GM23338 (cell line): ENCODE data around the gene NTMT1. TPM values are rescaled to one million over a fixed set of nuclear protein-coding genes. Genes with fewer than 3 reads are reported as not detected.

Experiments used
- ATAC-seq: fragments of 200-7000 bp; cut with Tn5 transposase; 3 replicates; pipeline ENCODE4 v1.9.1; 2020
- DNase-seq: peaks from one replicate; pipeline ENCODE4 v3.0.0-alpha.2; 2015; ENCODE audit warnings: low spot score
- H2AFZ ChIP-seq: fragments of 200-600 bp; sonication (generic); 2 replicates; pipeline ENCODE4 v1.8.0; 2016; ENCODE audit warnings: antibody characterized with exemption, mild to moderate bottlenecking, moderate library complexity
- H3F3A ChIP-seq: fragments of 200-600 bp; sonication (generic); replicated peaks from 2 replicates; pipeline ENCODE4 v1.8.0; 2017; ENCODE audit warnings: antibody characterized with exemption, mixed run types, low read depth
- H3K27ac ChIP-seq: fragments of 200-600 bp; sonication (generic); 2 replicates; pipeline ENCODE4 v1.6.1; 2016; ENCODE audit warnings: low read depth
- H3K27me3 ChIP-seq: fragments of 200-600 bp; sonication (generic); 2 replicates; pipeline ENCODE4 v1.8.0; 2016; ENCODE audit warnings: mild to moderate bottlenecking, mixed run types, moderate library complexity; ENCODE audit not compliant: insufficient read depth
- H3K36me3 ChIP-seq: fragments of 200-600 bp; sonication (generic); 2 replicates; pipeline ENCODE4 v1.8.0; 2016; ENCODE audit warnings: mild to moderate bottlenecking; ENCODE audit not compliant: insufficient read depth
- H3K4me1 ChIP-seq: fragments of 200-600 bp; sonication (generic); 2 replicates; pipeline ENCODE4 v1.8.0; 2016; ENCODE audit warnings: mild to moderate bottlenecking, moderate library complexity; ENCODE audit not compliant: insufficient read depth
- H3K4me2 ChIP-seq: fragments of 200-600 bp; sonication (generic); 2 replicates; pipeline ENCODE4 v1.7.1; 2017; ENCODE audit warnings: mixed run types
- H3K4me3 ChIP-seq: fragments of 200-600 bp; sonication (generic); 2 replicates; pipeline ENCODE4 v1.6.1; 2016; ENCODE audit warnings: mixed run types
- H3K79me2 ChIP-seq: fragments of 200-600 bp; sonication (generic); replicated peaks from 2 replicates; pipeline ENCODE4 v1.8.0; 2017; ENCODE audit warnings: mild to moderate bottlenecking; ENCODE audit not compliant: insufficient read depth
- H3K9me2 ChIP-seq: fragments of 200-600 bp; sonication (generic); 2 replicates; pipeline ENCODE4 v1.8.0; 2017; ENCODE audit not compliant: insufficient read depth
- H4K20me1 ChIP-seq: fragments of 200-600 bp; sonication (generic); replicated peaks from 2 replicates; pipeline ENCODE4 v1.8.0; 2017; ENCODE audit warnings: mild to moderate bottlenecking; ENCODE audit not compliant: insufficient read depth
- H3K27ac Mint-ChIP-seq: 2 replicates; pipeline ENCODE4 v1.8.0; 2020; ENCODE audit warnings: inconsistent platforms, mild to moderate bottlenecking, moderate library complexity, mixed read lengths
- H3K27me3 Mint-ChIP-seq: 3 replicates; pipeline ENCODE4 v1.8.0; 2022; ENCODE audit warnings: low read depth, mild to moderate bottlenecking, moderate library complexity, mixed read lengths, inconsistent platforms; ENCODE audit not compliant: insufficient read depth, poor library complexity
- H3K36me3 Mint-ChIP-seq: 3 replicates; pipeline ENCODE4 v1.8.0; 2021; ENCODE audit warnings: low read depth, mild to moderate bottlenecking, inconsistent platforms, moderate library complexity, mixed read lengths
- H3K4me1 Mint-ChIP-seq: 3 replicates; pipeline ENCODE4 v1.8.0; 2020; ENCODE audit warnings: mild to moderate bottlenecking, inconsistent platforms, mixed read lengths
- H3K4me3 Mint-ChIP-seq: 3 replicates; pipeline ENCODE4 v1.8.0; 2021; ENCODE audit warnings: moderate library complexity, mild to moderate bottlenecking, inconsistent platforms, mixed read lengths
- H3K9me3 Mint-ChIP-seq: 3 replicates; pipeline ENCODE4 v1.8.0; 2020; ENCODE audit warnings: moderate library complexity, mild to moderate bottlenecking, inconsistent platforms, mixed read lengths
- CREB1 ChIP-seq: fragments of 250-450 bp; sonication (Bioruptor Pico); IDR thresholded peaks from 2 replicates; pipeline ENCODE4 v1.5.0; 2020; ENCODE audit warnings: low read depth, mild to moderate bottlenecking, moderate library complexity
- EZH2 ChIP-seq: fragments of 200-600 bp; sonication (generic); IDR thresholded peaks from one replicate; pipeline ENCODE4 v1.8.0; 2017; ENCODE audit warnings: antibody characterized with exemption, mild to moderate bottlenecking, low read depth; ENCODE audit not compliant: unreplicated experiment
- EZH2phosphoT487 ChIP-seq: fragments of 200-600 bp; sonication (generic); IDR thresholded peaks from one replicate; pipeline ENCODE4 v1.8.1; 2018; ENCODE audit warnings: antibody characterized with exemption; ENCODE audit not compliant: unreplicated experiment
- JUNB ChIP-seq: IDR thresholded peaks from one replicate; pipeline ENCODE4 v1.6.1; 2016; ENCODE audit warnings: antibody characterized with exemption; ENCODE audit not compliant: unreplicated experiment
- NANOG ChIP-seq: IDR thresholded peaks from 2 replicates; pipeline ENCODE4 v1.6.1; 2016; ENCODE audit warnings: antibody characterized with exemption, borderline replicate concordance
- POLR2AphosphoS5 ChIP-seq: IDR thresholded peaks from 2 replicates; pipeline ENCODE4 v1.6.1; 2016; ENCODE audit warnings: antibody characterized with exemption, low read depth
- STAT1 ChIP-seq: IDR thresholded peaks from one replicate; pipeline ENCODE4 v1.6.1; 2016; ENCODE audit warnings: antibody characterized with exemption; ENCODE audit not compliant: unreplicated experiment
- ZNF114 ChIP-seq: fragments of 250-450 bp; sonication (Bioruptor Pico); IDR thresholded peaks from 2 replicates; pipeline ENCODE4 v1.5.0; 2020; ENCODE audit warnings: mild to moderate bottlenecking, moderate library complexity
- ZNF331 ChIP-seq: fragments of 250-450 bp; sonication (Bioruptor Pico); IDR thresholded peaks from 2 replicates; pipeline ENCODE4 v1.5.0; 2020; ENCODE audit warnings: low read depth, mild to moderate bottlenecking, moderate library complexity
- polyA plus RNA-seq: library from polyadenylated mRNA; unstranded; fragments of >200 nt; fragmentation: Nextera tagmentation; extraction: Ambion mirVana; gene quantifications from 2 replicates; pipeline ENCODE4 v1.2.1, GENCODE V29; 2016
- total RNA-seq: library from RNA; depleted of rRNA; stranded (reverse); fragments of >200 nt; shearing (Covaris generic); gene quantifications from 2 replicates; pipeline ENCODE4 v1.2.3, GENCODE V29; 2014
- TF ChIP-seq, protein P1 (sequence below): IDR thresholded peaks from 2 replicates; pipeline ENCODE4 v1.6.1; 2016; ENCODE audit warnings: antibody characterized with exemption
- TF ChIP-seq, protein P2 (sequence below), 2 experiments: fragments of 200-600 bp in 1 of 2; sonication (generic) in 1 of 2; conservative IDR thresholded peaks; 2 replicates each; pipeline versions ENCODE4 v1.5.1 to v1.6.1; 2016 to 2017; ENCODE audit warnings: antibody characterized with exemption in 2 of 2, low read depth in 2 of 2, mild to moderate bottlenecking in 2 of 2, moderate library complexity in 1 of 2
- TF ChIP-seq, protein P3 (sequence below): fragments of 250-450 bp; sonication (Bioruptor Pico); IDR thresholded peaks from 2 replicates; pipeline ENCODE4 v1.5.0; 2020; ENCODE audit warnings: mild to moderate bottlenecking, moderate library complexity
- TF ChIP-seq, protein P4 (sequence below): IDR thresholded peaks from one replicate; pipeline ENCODE4 v1.6.1; 2018; ENCODE audit warnings: antibody characterized with exemption; ENCODE audit not compliant: unreplicated experiment

Gene NTMT1
- total and polyA plus RNA-seq, 2 experiments from 2014 or later = 59.4 to 108 TPM

DNA sequence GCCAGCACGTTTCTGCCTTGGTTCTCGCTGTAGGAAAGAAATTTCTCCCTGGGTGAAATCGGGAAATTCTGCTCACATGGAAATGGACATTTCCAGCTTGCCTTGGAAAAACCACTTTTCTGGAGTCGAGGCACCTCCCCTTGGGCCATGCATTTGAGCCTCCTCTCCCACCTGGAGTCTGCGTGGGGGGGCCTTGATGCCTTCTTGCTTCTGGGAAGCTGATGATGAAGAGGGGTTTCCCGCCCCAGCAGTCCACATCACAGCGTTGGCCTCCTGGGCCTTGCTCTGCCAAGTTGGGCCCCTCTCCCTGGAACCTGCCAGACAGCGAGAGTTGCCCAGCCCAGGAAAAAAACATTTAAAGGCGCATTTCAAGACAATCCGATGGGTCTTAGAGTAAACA lies 17.7 kb downstream of the NTMT1 start:
- H3K27me3 Mint-ChIP-seq = peaks cover 15% of the 10 kb centered on the region
- H3K4me3 ChIP-seq = no peak overlapping the region
- TF ChIP-seq, protein P1, sequence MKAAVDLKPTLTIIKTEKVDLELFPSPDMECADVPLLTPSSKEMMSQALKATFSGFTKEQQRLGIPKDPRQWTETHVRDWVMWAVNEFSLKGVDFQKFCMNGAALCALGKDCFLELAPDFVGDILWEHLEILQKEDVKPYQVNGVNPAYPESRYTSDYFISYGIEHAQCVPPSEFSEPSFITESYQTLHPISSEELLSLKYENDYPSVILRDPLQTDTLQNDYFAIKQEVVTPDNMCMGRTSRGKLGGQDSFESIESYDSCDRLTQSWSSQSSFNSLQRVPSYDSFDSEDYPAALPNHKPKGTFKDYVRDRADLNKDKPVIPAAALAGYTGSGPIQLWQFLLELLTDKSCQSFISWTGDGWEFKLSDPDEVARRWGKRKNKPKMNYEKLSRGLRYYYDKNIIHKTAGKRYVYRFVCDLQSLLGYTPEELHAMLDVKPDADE = no peak
- TF ChIP-seq POLR2AphosphoS5 (no peak), EZH2phosphoT487 (no peak), EZH2 (no peak), STAT1 (no peak), ZNF331 (CRISPR knock-in tag) (no peak), JUNB (no peak), NANOG (no peak), ZNF114 (no peak), CREB1 (CRISPR knock-in tag) (no peak)
- TF ChIP-seq, protein P2, sequence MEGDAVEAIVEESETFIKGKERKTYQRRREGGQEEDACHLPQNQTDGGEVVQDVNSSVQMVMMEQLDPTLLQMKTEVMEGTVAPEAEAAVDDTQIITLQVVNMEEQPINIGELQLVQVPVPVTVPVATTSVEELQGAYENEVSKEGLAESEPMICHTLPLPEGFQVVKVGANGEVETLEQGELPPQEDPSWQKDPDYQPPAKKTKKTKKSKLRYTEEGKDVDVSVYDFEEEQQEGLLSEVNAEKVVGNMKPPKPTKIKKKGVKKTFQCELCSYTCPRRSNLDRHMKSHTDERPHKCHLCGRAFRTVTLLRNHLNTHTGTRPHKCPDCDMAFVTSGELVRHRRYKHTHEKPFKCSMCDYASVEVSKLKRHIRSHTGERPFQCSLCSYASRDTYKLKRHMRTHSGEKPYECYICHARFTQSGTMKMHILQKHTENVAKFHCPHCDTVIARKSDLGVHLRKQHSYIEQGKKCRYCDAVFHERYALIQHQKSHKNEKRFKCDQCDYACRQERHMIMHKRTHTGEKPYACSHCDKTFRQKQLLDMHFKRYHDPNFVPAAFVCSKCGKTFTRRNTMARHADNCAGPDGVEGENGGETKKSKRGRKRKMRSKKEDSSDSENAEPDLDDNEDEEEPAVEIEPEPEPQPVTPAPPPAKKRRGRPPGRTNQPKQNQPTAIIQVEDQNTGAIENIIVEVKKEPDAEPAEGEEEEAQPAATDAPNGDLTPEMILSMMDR (conservative IDR thresholded peaks at IDR 0.05; ENCODE audit: low read depth in 2 of 2) = no peak
- TF ChIP-seq, protein P3, sequence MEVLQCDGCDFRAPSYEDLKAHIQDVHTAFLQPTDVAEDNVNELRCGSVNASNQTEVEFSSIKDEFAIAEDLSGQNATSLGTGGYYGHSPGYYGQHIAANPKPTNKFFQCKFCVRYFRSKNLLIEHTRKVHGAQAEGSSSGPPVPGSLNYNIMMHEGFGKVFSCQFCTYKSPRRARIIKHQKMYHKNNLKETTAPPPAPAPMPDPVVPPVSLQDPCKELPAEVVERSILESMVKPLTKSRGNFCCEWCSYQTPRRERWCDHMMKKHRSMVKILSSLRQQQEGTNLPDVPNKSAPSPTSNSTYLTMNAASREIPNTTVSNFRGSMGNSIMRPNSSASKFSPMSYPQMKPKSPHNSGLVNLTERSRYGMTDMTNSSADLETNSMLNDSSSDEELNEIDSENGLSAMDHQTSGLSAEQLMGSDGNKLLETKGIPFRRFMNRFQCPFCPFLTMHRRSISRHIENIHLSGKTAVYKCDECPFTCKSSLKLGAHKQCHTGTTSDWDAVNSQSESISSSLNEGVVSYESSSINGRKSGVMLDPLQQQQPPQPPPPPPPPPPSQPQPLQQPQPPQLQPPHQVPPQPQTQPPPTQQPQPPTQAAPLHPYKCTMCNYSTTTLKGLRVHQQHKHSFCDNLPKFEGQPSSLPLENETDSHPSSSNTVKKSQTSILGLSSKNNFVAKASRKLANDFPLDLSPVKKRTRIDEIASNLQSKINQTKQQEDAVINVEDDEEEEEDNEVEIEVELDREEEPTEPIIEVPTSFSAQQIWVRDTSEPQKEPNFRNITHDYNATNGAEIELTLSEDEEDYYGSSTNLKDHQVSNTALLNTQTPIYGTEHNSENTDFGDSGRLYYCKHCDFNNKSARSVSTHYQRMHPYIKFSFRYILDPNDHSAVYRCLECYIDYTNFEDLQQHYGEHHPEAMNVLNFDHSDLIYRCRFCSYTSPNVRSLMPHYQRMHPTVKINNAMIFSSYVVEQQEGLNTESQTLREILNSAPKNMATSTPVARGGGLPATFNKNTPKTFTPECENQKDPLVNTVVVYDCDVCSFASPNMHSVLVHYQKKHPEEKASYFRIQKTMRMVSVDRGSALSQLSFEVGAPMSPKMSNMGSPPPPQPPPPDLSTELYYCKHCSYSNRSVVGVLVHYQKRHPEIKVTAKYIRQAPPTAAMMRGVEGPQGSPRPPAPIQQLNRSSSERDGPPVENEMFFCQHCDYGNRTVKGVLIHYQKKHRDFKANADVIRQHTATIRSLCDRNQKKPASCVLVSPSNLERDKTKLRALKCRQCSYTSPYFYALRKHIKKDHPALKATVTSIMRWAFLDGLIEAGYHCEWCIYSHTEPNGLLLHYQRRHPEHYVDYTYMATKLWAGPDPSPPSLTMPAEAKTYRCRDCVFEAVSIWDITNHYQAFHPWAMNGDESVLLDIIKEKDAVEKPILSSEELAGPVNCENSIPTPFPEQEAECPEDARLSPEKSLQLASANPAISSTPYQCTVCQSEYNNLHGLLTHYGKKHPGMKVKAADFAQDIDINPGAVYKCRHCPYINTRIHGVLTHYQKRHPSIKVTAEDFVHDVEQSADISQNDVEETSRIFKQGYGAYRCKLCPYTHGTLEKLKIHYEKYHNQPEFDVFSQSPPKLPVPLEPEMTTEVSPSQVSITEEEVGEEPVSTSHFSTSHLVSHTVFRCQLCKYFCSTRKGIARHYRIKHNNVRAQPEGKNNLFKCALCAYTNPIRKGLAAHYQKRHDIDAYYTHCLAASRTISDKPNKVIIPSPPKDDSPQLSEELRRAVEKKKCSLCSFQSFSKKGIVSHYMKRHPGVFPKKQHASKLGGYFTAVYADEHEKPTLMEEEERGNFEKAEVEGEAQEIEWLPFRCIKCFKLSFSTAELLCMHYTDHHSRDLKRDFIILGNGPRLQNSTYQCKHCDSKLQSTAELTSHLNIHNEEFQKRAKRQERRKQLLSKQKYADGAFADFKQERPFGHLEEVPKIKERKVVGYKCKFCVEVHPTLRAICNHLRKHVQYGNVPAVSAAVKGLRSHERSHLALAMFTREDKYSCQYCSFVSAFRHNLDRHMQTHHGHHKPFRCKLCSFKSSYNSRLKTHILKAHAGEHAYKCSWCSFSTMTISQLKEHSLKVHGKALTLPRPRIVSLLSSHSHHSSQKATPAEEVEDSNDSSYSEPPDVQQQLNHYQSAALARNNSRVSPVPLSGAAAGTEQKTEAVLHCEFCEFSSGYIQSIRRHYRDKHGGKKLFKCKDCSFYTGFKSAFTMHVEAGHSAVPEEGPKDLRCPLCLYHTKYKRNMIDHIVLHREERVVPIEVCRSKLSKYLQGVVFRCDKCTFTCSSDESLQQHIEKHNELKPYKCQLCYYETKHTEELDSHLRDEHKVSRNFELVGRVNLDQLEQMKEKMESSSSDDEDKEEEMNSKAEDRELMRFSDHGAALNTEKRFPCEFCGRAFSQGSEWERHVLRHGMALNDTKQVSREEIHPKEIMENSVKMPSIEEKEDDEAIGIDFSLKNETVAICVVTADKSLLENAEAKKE = no peak
- TF ChIP-seq, protein P4, sequence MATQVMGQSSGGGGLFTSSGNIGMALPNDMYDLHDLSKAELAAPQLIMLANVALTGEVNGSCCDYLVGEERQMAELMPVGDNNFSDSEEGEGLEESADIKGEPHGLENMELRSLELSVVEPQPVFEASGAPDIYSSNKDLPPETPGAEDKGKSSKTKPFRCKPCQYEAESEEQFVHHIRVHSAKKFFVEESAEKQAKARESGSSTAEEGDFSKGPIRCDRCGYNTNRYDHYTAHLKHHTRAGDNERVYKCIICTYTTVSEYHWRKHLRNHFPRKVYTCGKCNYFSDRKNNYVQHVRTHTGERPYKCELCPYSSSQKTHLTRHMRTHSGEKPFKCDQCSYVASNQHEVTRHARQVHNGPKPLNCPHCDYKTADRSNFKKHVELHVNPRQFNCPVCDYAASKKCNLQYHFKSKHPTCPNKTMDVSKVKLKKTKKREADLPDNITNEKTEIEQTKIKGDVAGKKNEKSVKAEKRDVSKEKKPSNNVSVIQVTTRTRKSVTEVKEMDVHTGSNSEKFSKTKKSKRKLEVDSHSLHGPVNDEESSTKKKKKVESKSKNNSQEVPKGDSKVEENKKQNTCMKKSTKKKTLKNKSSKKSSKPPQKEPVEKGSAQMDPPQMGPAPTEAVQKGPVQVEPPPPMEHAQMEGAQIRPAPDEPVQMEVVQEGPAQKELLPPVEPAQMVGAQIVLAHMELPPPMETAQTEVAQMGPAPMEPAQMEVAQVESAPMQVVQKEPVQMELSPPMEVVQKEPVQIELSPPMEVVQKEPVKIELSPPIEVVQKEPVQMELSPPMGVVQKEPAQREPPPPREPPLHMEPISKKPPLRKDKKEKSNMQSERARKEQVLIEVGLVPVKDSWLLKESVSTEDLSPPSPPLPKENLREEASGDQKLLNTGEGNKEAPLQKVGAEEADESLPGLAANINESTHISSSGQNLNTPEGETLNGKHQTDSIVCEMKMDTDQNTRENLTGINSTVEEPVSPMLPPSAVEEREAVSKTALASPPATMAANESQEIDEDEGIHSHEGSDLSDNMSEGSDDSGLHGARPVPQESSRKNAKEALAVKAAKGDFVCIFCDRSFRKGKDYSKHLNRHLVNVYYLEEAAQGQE = no peak
- H3K4me1 ChIP-seq = no peaks in the 10 kb centered on the region
- no peak overlapping the region for H2AFZ ChIP-seq
- ATAC-seq (no peak), DNase-seq (no peak)
- H3K4me1 Mint-ChIP-seq = peaks cover 9% of the 10 kb centered on the region
- H3K27ac ChIP-seq = no peak overlapping the region
- H3K27me3 ChIP-seq = no peaks in the 10 kb centered on the region
- H3K9me3 Mint-ChIP-seq = no peaks in the 10 kb centered on the region; the same call in 2 of the 3 replicates
- no peak overlapping the region for H3K4me2 ChIP-seq
- H3F3A ChIP-seq = no peaks in the 10 kb centered on the region
- no peaks in the 10 kb centered on the region for H3K36me3 ChIP-seq
- no peak overlapping the region for H3K4me3 Mint-ChIP-seq
- peaks cover 10% of the 10 kb centered on the region for H3K79me2 ChIP-seq
- H3K9me2 ChIP-seq = no peaks in the 10 kb centered on the region
- no peaks in the 10 kb centered on the region; the same call in 2 of the 3 replicates for H3K36me3 Mint-ChIP-seq
- peaks cover 8% of the 10 kb centered on the region for H4K20me1 ChIP-seq
- no peak overlapping the region for H3K27ac Mint-ChIP-seq
